K562 (cell line): ENCODE data around the gene HES5. TPM values are rescaled to one million over a fixed set of nuclear protein-coding genes. Genes with fewer than 3 reads are reported as not detected.

Source experiments
- ARID2 ChIP-seq: fragments of 450-650 bp; IDR thresholded peaks from 2 replicates; pipeline ENCODE4 v1.6.1; 2017; ENCODE audit warnings: antibody characterized with exemption, mild to moderate bottlenecking
- BHLHE40 ChIP-seq: IDR thresholded peaks from 2 replicates; pipeline ENCODE4 v1.6.1; 2011; ENCODE audit warnings: low read length, improper control_type of control experiment
- CAMTA2 ChIP-seq: fragments of 250-450 bp; sonication (Bioruptor Pico); conservative IDR thresholded peaks from 2 replicates; pipeline ENCODE4 v1.5.1; 2022
- EZH2 ChIP-seq: IDR thresholded peaks from 2 replicates; pipeline ENCODE4 v1.6.1; 2012; ENCODE audit warnings: low read depth, mild to moderate bottlenecking, inconsistent platforms, low read length, borderline replicate concordance
- NELFE ChIP-seq: IDR thresholded peaks from 2 replicates; pipeline ENCODE4 v1.6.1; 2011; ENCODE audit warnings: mild to moderate bottlenecking; ENCODE audit not compliant: insufficient read depth, insufficient read length
- SIN3A ChIP-seq, 2 experiments: fragments of 150-350 bp in 1 of 2; IDR thresholded peaks; 2 replicates each; pipeline ENCODE4 v1.6.1; 2011 to 2016; ENCODE audit warnings: borderline replicate concordance in 2 of 2, low read depth in 2 of 2, low read length in 2 of 2, mild to moderate bottlenecking in 2 of 2, moderate library complexity in 2 of 2; ENCODE audit not compliant: control insufficient read depth in 1 of 2
- STAG1 ChIP-seq: sonication (generic); formaldehyde crosslinking; IDR thresholded peaks from 2 replicates; pipeline ENCODE4 v1.5.0; 2020; ENCODE audit warnings: missing genetic modification reagents, borderline replicate concordance
- TBL1XR1 ChIP-seq, 2 experiments: IDR thresholded peaks; 2 replicates each; pipeline ENCODE4 v1.6.1; 2012; ENCODE audit warnings: improper control_type of control experiment in 2 of 2, low read length in 2 of 2, mild to moderate bottlenecking in 1 of 2
- ZC3H11A ChIP-seq: IDR thresholded peaks from 2 replicates; pipeline ENCODE4 v1.6.1; 2012; ENCODE audit warnings: low read depth, low read length, improper control_type of control experiment
- ZNF449 ChIP-seq: fragments of 250-450 bp; sonication (Bioruptor Pico); IDR thresholded peaks from 2 replicates; pipeline ENCODE4 v1.8.0; 2022; ENCODE audit warnings: moderate library complexity, mild to moderate bottlenecking, inconsistent platforms
- ZNF586 ChIP-seq: fragments of 450-650 bp; formaldehyde crosslinking; conservative IDR thresholded peaks from 2 replicates; pipeline ENCODE4 v1.4.0; 2020; ENCODE audit warnings: mild to moderate bottlenecking, moderate library complexity
- polyA plus RNA-seq, 8 experiments: library from polyadenylated mRNA; depleted of rRNA in 4 of 8; stranded (reverse) in 5 of 8; unstranded in 3 of 8; fragments of >200 nt; fragmentation: Nextera tagmentation in 2 of 8; fragmentation: Illumina TruSeq in 1 of 8; extraction: Ambion mirVana in 2 of 8; extraction: Trizol in 1 of 8; gene quantifications; 2 replicates each; pipeline versions ENCODE4 v1.2.1 to v1.2.3, GENCODE V29; 2011 to 2014; ENCODE audit warnings: inconsistent platforms in 1 of 8, missing spikeins in 1 of 8
- total RNA-seq, 7 experiments: library from RNA; depleted of rRNA in 6 of 7; stranded (reverse); fragments of >200 nt in 6 of 7; fragmentation: Illumina TruSeq in 2 of 7; extraction: Trizol in 2 of 7; gene quantifications; 2 replicates each; pipeline versions ENCODE4 v1.2.1 to v1.2.3, GENCODE V29; 2011 to 2021; ENCODE audit warnings: low replicate concordance in 1 of 7
- TF ChIP-seq, protein P1 (sequence below), 2 experiments: IDR thresholded peaks in 1 of 2; conservative IDR thresholded peaks in 1 of 2; 2 replicates each; pipeline ENCODE4 v1.6.1; 2016; ENCODE audit warnings: low read depth in 2 of 2, mild to moderate bottlenecking in 1 of 2, missing compliant biosample characterization in 1 of 2, missing genetic modification characterization in 1 of 2, moderate library complexity in 1 of 2
- TF ChIP-seq, protein P2 (sequence below): fragments of 250-450 bp; sonication (Bioruptor Pico); IDR thresholded peaks from 2 replicates; pipeline ENCODE4 v1.4.0; 2020; ENCODE audit warnings: mild to moderate bottlenecking, moderate library complexity, borderline replicate concordance

Gene HES5
- total and polyA plus RNA-seq, 9 of the 15 experiments (the other 6 are each of a cell fraction or from before 2014, with no cell fraction given): not detected

GRCh38 chr1:2554621-2555387 lies 24.7 kb upstream of the HES5 start (continued):
- TF ChIP-seq, protein P1, sequence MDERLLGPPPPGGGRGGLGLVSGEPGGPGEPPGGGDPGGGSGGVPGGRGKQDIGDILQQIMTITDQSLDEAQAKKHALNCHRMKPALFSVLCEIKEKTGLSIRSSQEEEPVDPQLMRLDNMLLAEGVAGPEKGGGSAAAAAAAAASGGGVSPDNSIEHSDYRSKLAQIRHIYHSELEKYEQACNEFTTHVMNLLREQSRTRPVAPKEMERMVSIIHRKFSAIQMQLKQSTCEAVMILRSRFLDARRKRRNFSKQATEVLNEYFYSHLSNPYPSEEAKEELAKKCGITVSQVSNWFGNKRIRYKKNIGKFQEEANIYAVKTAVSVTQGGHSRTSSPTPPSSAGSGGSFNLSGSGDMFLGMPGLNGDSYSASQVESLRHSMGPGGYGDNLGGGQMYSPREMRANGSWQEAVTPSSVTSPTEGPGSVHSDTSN (CRISPR knock-in tag; IDR thresholded peaks at IDR 0.05; ENCODE audit: low read depth): no peak
- TF ChIP-seq, protein P1 (tag; conservative IDR thresholded peaks at IDR 0.05; ENCODE audit: low read depth): no peak
- TF ChIP-seq STAG1 (CRISPR knock-in tag) (peak; percentile 68; the same call in 1 of the 2 replicates), ZC3H11A (no peak), SIN3A (IDR thresholded peaks at IDR 0.05; ENCODE audit: borderline replicate concordance in 2 of 2, control insufficient read depth in 1 of 2, low read depth in 2 of 2, low read length in 2 of 2) (no peak), ZNF586 (CRISPR knock-in tag) (no peak), BHLHE40 (no peak), EZH2 (no peak), NELFE (no peak), ZNF449 (CRISPR knock-in tag) (no peak), ARID2 (peak; percentile 28; the same call in 1 of the 2 replicates), CAMTA2 (no peak), TBL1XR1 (IDR thresholded peaks at IDR 0.05; ENCODE audit: low read length in 2 of 2) (no peak)
- TF ChIP-seq, protein P2, sequence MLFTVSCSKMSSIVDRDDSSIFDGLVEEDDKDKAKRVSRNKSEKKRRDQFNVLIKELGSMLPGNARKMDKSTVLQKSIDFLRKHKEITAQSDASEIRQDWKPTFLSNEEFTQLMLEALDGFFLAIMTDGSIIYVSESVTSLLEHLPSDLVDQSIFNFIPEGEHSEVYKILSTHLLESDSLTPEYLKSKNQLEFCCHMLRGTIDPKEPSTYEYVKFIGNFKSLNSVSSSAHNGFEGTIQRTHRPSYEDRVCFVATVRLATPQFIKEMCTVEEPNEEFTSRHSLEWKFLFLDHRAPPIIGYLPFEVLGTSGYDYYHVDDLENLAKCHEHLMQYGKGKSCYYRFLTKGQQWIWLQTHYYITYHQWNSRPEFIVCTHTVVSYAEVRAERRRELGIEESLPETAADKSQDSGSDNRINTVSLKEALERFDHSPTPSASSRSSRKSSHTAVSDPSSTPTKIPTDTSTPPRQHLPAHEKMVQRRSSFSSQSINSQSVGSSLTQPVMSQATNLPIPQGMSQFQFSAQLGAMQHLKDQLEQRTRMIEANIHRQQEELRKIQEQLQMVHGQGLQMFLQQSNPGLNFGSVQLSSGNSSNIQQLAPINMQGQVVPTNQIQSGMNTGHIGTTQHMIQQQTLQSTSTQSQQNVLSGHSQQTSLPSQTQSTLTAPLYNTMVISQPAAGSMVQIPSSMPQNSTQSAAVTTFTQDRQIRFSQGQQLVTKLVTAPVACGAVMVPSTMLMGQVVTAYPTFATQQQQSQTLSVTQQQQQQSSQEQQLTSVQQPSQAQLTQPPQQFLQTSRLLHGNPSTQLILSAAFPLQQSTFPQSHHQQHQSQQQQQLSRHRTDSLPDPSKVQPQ: no peak
